Neural cell (in vitro differentiated cells): Measurements from ENCODE around the gene PRG3.
A peak's percentile ranks its signal among the peaks of the same experiment; 100 is the strongest.

ENCODE experiments used
- EZH2 ChIP-seq: fragments of 200-600, 300-800 bp; shearing (Covaris generic), sonication (generic); IDR thresholded peaks from 2 replicates; pipeline ENCODE4 v1.6.1; 2014; ENCODE audit warnings: antibody characterized with exemption, low read length, borderline replicate concordance, mild to moderate bottlenecking; ENCODE audit not compliant: insufficient read depth, poor library complexity, severe bottlenecking
- MXI1 ChIP-seq: fragments of 450-650 bp; conservative IDR thresholded peaks from 2 replicates; pipeline ENCODE4 v1.6.1; 2014; ENCODE audit warnings: antibody characterized with exemption, mild to moderate bottlenecking; ENCODE audit not compliant: poor library complexity, severe bottlenecking
- POLR2AphosphoS5 ChIP-seq: IDR thresholded peaks from 2 replicates; pipeline ENCODE4 v1.6.1; 2012
- REST ChIP-seq: IDR thresholded peaks from 2 replicates; pipeline ENCODE4 v1.6.1; 2012; ENCODE audit warnings: borderline replicate concordance
- TF ChIP-seq, protein P1 (sequence below): fragments of 450-650 bp; IDR thresholded peaks from 2 replicates; pipeline ENCODE4 v1.5.1; 2014; ENCODE audit warnings: antibody characterized with exemption, mild to moderate bottlenecking, moderate library complexity; ENCODE audit not compliant: poor library complexity, severe bottlenecking

DNA sequence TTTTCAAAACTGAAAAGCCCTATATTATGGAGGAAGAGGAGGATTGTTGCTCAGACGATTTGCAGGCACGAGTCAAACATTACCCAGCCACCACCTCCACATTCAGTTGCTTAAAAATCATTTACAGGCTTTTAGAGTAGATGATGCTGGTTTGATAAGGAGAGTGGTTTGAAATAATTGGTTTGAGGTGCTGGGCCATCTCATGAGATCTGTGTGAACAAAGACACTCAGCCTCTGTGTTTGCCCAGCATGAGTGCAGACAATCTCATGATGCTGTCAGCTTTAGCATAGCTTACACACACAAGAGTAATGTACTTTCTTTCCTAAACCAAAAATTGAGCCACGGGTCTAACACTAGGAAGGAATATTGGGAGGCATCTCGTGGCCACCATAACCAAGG, 41.7 kb upstream of the PRG3 start:
- TF ChIP-seq, protein P1, sequence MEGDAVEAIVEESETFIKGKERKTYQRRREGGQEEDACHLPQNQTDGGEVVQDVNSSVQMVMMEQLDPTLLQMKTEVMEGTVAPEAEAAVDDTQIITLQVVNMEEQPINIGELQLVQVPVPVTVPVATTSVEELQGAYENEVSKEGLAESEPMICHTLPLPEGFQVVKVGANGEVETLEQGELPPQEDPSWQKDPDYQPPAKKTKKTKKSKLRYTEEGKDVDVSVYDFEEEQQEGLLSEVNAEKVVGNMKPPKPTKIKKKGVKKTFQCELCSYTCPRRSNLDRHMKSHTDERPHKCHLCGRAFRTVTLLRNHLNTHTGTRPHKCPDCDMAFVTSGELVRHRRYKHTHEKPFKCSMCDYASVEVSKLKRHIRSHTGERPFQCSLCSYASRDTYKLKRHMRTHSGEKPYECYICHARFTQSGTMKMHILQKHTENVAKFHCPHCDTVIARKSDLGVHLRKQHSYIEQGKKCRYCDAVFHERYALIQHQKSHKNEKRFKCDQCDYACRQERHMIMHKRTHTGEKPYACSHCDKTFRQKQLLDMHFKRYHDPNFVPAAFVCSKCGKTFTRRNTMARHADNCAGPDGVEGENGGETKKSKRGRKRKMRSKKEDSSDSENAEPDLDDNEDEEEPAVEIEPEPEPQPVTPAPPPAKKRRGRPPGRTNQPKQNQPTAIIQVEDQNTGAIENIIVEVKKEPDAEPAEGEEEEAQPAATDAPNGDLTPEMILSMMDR = no peak
- TF ChIP-seq EZH2 (no peak), MXI1 (no peak), POLR2AphosphoS5 (peak; percentile 80), REST (no peak)
